Mucosa of gallbladder (tissue), 1 donor: ENCODE results near the gene HNRNPK. TPM values are rescaled to one million over a fixed set of nuclear protein-coding genes. Genes with fewer than 3 reads are reported as not detected.

Experiments used
- DNase-seq: peaks from one replicate; pipeline ENCODE4 v3.0.0-alpha.2; 2020; ENCODE audit warnings: low spot score
- total RNA-seq: library from RNA; stranded (reverse); gene quantifications from one replicate; pipeline ENCODE4 v1.2.1, GENCODE V29; 2021
- donor health status: DM: no; HTN: no; CAD: no.

Gene HNRNPK
- total RNA-seq, 1 donor from 2014 or later, result 381 TPM

DNA sequence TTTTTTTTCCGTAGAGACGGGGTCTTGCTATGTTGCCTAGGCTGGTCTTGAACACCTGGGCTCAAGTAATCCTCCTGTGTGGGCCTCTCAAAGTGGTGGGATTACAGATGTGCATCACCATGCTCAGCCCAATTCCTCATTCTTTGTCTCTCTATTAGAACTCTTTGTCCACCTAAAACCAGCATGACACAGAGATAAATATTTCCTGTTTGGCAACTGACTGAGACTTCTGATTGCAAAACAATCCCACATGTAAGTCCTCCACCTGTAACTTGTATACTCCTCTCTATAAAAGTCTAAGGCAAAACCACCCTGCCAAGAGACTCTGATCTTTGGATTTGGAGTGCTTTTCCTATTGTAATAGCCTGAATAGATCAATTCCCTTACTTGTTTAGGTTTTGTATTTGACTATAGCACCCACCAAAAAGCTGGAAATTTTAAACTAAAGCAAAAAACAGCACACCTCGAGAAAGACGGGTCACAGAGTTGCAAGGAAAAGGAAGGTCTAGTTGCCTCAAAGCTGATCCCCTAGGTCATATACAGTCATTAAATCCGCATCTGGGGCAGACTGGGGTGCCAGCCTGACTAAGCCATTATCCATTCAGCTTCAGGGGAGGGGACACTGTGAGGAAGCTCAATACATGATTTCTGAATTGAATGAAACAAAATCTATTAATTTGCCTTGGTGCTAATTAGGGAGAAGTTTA lies 45.3 kb downstream of the HNRNPK start:
- no peak for DNase-seq

DNA sequence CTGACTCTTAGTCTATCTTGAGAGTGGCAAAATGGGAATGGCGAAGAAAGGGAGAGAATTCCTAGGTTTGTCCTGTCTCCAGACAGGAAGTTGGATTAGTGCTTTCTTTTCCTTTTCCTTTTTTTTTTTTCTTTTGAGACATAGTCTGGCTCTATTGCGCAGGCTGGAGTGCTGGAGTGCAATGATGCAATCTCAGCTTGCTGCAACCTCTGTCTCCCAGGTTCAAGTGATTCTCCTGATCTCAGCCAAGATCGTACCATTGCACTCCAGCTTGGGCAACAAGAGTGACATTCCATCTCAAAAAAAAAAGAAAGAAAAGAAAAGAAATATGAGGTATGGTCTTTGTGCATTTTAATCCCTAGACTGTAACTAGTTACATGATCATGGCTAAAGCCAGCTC lies 46.2 kb downstream of the HNRNPK start:
- no peak for DNase-seq

DNA sequence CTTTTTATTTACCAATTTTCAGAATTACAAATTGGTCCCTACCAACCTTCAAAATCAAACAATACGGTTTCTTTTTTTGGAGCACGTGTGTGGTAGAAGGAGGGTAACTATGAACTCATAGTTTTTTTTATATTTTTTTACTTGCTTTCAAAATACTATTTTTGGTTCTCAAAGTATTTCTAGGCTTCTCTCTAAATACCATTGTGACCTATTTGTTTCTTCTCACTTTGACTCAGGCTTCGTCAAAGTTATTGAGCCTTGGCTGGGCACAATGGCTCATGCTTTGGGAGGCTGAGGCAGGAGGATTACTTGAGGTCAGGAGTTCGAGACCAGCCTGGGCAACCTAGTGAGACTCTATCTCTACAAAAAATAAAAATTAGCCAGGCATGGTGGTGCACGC lies 47.2 kb downstream of the HNRNPK start:
- DNase-seq, result no peak

DNA sequence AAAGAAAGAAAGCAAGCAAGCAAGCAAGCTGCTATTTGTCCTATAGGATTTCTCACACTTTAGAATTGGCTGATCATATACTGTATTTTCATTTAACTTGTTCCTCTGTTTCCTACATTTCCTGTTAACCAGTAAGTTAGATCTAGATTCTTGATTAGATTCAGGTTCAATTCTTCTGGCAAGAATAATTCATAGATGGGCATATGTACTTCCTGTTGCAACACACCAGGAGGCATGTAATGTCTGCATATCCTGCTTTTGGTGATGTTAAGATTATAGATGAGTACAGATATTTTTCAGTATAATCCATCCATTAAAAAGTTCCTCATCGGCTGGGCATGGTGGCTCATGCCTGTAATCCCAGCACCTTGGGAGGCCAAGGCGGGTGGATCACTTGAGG lies 48.0 kb downstream of the HNRNPK start:
- DNase-seq, result no peak

DNA sequence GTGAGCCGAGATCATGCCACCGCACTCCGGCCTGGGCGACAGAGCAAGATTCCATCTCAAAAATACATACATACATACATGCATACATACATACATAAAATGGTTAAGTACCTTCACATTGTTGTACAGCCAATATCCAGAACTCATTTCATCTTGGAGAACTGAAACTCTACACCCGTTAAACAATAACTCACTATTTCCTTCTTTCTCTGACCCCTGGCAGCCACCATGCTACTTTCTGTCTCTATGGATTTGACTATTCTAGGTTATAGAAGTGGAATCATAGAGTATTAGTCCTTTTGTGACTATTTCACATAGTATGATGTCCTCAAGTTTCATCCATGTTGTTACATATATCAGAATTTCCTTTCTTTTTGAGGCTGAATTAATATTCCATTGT lies 49.1 kb downstream of the HNRNPK start:
- DNase-seq, result no peak

DNA sequence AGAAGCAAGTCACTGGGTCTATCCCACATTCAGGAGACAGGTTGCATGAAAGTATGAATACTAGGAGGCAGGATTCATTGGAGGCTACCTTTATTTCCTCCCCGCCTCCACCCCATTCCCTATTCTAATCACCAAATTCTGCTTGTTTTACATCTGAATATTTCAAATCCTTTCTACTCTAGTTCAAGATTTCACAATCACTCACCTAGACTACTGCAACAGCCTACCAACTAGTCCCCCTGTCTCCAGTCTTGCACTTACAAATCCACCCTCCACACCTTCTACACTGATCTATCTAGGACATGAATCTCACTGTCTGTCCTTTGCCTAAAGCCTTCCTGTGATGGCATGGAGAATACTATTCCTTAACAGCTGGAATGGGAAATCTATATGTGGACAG lies 52.4 kb downstream of the HNRNPK start:
- DNase-seq, result no peak

DNA sequence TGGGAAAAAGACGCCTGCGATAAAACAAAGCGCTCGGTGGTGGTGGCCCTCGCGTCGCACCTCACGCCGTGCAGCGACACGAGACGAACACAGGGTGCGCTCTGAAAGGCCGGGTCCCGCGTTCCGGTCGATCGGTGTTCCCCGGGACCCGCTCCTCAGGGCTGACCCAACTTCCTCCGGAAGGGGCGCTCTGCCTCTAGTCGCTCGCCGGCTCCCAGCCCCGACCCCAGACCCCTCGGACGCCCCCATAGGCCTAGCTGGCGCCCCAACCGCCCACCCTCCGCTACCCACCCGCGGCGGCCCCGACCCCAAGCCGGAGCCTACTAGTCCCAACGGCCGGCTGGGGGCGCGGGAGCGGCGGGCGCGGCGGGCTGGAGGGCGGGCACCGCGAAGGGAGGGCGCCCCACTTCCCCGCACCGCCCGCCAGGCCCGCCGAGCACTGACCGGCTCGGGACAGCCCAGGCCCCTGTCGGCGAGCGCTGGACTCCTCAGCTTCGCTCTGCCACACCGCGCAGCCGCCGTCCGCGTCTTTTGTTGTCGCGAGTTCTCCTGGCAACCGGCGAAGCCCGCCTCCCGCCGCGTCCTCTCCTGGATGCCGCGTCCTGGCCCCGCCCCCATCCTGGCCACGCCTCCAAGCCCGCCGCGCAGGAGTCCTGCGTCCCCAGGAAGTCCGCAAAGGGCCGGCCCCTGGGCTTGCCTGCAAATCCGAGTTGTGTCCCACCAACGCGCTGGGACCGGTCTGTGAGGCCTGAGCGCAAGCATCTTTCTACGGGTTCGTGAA lies 58.9 kb downstream of the HNRNPK start, which contains the start of gene KIF27:
Gene KIF27, minus strand, starts transcription at position 506 of the 781 bp plus-strand sequence. CDS start 5,841 bp downstream, outside the sequence.
- peak; percentile 99 for DNase-seq

DNA sequence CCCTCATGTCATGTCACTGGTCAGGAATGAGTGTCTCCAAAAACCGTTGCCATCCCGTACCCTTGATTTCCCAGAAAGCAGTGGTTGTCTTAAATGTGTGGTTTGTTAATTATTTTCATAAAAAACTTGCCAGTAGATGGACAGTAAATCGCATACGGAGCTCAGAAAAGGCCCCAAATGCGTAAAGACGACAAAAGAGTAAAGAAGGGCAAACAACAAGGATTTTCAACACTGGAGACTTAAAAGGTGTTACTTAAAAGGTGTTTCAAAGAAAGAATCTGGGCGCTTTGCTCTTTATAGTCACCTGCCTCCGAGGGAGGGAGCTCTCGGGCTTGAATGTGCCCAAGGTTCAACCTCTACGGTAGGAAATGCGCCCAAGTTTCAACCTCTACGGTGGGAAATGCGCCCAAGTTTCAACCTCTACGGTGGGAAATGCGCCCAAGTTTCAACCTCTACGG lies 59.5 kb downstream of the HNRNPK start:
- peak; percentile 63 for DNase-seq

DNA sequence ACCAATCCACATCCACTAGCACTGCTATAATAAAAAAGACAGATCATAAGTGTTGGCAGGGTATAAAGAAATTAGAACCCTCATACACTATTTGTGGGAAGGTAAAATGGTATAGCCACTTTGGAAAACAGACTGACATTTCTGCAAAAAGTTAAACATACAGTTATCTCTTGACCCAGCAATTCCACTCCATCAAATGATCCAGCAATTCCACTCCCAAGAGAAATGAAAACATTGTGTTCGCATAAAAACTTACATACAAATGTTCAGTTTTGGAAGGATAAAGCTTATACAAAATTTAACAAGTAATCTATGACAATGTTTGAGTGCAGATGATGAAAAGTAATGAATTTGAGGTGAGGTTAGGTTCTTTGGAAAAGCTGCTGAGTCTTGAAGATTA lies 60.9 kb downstream of the HNRNPK start:
- no peak for DNase-seq

Other genes starting within 250 kb of the HNRNPK start
- gene GKAP1, start 162.4 kb downstream of the HNRNPK start, total RNA-seq, result 14.0 TPM
- 7.9 TPM for gene KIF27, start 58.8 kb downstream of the HNRNPK start, total RNA-seq
- gene RMI1, start 590 bp upstream of the HNRNPK start, total RNA-seq, result 7.5 TPM